ENCODE measurements around the gene TMEM200A.

Gene TMEM200A

GRCh38 chr6:130467146-130468050 is 101.6 kb downstream of the TMEM200A start:
- no peak for TF ChIP-seq ZNF274 (IDR thresholded peaks at IDR 0.05; ENCODE audit: low read depth, low read length)
- no peak overlapping the region for H3K4me3 ChIP-seq (ENCODE audit: low read length)

- no peak overlapping the region for H3K4me3 ChIP-seq (ENCODE audit: low read length)
- TF ChIP-seq ZNF274 (IDR thresholded peaks at IDR 0.05; ENCODE audit: low read depth, low read length), result no peak
These were observed 104.9 kb downstream of the TMEM200A start for GRCh38 chr6:130470766-130471165.

GRCh38 chr6:130473886-130474285 is 108.1 kb downstream of the TMEM200A start:
- H3K4me3 ChIP-seq (ENCODE audit: low read length), result no peak overlapping the region
- TF ChIP-seq ZNF274 (IDR thresholded peaks at IDR 0.05; ENCODE audit: low read depth, low read length), result no peak

GRCh38 chr6:130482645-130483390 is 117.0 kb downstream of the TMEM200A start:
- no peak overlapping the region for H3K4me3 ChIP-seq (ENCODE audit: low read length)
- TF ChIP-seq ZNF274 (IDR thresholded peaks at IDR 0.05; ENCODE audit: low read depth, low read length), result no peak

- TF ChIP-seq ZNF274 (IDR thresholded peaks at IDR 0.05; ENCODE audit: low read depth, low read length), result no peak
- H3K4me3 ChIP-seq (ENCODE audit: low read length), result no peak overlapping the region
These were observed 120.1 kb downstream of the TMEM200A start for GRCh38 chr6:130485870-130486269.

GRCh38 chr6:130486417-130486816 is 120.6 kb downstream of the TMEM200A start:
- H3K4me3 ChIP-seq (ENCODE audit: low read length), result no peak overlapping the region
- TF ChIP-seq ZNF274 (IDR thresholded peaks at IDR 0.05; ENCODE audit: low read depth, low read length), result no peak

- TF ChIP-seq ZNF274 (IDR thresholded peaks at IDR 0.05; ENCODE audit: low read depth, low read length), result no peak
These were observed 123.7 kb downstream of the TMEM200A start for GRCh38 chr6:130489514-130489913.

More at GRCh38 chr6:130489514-130489913, 123.7 kb downstream of the TMEM200A start:
- H3K4me3 ChIP-seq (ENCODE audit: low read length), result no peak overlapping the region
